C4-2B (cell line): ENCODE results near the gene TSPAN4.

Experiments
- H3K27ac ChIP-seq: fragments of 450-650 bp; 2 replicates; pipeline ENCODE4 v1.5.1; 2017
- ZFX ChIP-seq: fragments of 450-650 bp; IDR thresholded peaks from 2 replicates; pipeline ENCODE4 v1.6.1; 2017
- TF ChIP-seq, protein P1 (sequence below): fragments of 450-650 bp; conservative IDR thresholded peaks from 2 replicates; pipeline ENCODE4 v1.5.1; 2017; ENCODE audit warnings: mild to moderate bottlenecking

Gene TSPAN4

DNA sequence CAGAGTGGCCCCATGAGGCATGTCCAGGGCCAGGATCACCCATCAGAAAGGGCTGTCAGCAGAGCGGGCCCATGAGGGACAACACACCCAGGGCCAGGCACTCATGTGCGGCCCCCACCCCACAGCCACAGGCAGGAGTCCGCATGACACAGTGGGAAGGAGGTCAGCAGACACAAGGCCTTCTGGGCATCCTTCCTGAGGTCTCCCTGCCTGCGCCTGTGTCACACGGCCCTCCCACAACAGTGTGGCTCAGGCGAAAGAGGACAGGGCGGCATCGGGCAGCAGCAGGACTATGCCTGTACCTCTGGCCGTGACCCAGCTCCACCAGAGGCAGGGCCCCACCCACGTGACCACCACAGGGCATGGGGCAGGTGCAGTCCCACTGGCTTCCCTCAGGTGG is 40.9 kb downstream of the TSPAN4 start:
- no peak overlapping the region for H3K27ac ChIP-seq
- TF ChIP-seq, protein P1, sequence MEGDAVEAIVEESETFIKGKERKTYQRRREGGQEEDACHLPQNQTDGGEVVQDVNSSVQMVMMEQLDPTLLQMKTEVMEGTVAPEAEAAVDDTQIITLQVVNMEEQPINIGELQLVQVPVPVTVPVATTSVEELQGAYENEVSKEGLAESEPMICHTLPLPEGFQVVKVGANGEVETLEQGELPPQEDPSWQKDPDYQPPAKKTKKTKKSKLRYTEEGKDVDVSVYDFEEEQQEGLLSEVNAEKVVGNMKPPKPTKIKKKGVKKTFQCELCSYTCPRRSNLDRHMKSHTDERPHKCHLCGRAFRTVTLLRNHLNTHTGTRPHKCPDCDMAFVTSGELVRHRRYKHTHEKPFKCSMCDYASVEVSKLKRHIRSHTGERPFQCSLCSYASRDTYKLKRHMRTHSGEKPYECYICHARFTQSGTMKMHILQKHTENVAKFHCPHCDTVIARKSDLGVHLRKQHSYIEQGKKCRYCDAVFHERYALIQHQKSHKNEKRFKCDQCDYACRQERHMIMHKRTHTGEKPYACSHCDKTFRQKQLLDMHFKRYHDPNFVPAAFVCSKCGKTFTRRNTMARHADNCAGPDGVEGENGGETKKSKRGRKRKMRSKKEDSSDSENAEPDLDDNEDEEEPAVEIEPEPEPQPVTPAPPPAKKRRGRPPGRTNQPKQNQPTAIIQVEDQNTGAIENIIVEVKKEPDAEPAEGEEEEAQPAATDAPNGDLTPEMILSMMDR, result no peak
- TF ChIP-seq ZFX, result no peak

DNA sequence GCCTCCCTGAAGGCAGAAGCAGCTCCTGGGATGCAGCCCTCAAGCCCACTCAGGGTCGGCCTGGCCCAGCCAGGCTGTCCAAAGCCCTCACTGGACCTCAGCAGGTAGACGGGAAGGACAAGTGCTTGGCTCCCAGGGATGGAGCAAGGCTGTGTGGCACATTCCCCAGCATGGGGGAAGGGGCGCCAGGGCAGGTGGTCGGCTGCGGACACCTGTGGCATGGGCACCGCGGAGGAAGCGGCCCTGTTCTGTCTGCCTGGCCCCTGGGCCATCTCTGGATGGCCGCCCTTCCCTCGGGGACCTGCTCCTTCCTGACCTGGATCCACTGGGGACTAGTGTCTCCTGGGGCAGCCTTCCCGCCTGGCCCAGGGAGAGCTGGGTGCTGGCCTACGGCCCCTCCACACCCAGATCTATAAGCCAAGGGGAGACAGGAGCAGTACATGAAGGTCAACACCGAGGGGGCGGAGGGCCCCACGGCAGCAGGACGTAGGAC is 42.0 kb downstream of the TSPAN4 start:
- TF ChIP-seq ZFX, result no peak
- TF ChIP-seq, protein P1, result no peak
- no peak overlapping the region for H3K27ac ChIP-seq

DNA sequence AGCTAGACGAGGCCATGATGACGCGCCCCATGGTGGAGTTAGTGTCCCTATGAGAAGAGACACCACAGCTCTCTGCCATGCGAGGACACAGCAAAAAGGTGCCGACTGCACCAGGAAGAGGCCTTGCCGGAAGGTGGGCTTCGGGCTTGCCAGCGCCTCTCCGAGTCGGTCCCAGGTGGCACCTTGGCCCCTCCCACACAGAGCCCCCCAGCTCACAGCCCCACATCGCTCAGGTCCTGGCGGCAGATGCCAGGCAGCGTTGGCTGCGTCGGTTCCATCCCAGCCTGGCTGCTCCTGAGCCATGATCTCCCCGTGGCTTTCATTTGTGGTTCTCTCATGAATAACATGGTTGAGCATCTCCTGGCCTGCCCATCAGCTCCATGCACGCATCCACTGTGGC is 43.9 kb downstream of the TSPAN4 start:
- TF ChIP-seq, protein P1, result no peak
- TF ChIP-seq ZFX, result no peak

DNA sequence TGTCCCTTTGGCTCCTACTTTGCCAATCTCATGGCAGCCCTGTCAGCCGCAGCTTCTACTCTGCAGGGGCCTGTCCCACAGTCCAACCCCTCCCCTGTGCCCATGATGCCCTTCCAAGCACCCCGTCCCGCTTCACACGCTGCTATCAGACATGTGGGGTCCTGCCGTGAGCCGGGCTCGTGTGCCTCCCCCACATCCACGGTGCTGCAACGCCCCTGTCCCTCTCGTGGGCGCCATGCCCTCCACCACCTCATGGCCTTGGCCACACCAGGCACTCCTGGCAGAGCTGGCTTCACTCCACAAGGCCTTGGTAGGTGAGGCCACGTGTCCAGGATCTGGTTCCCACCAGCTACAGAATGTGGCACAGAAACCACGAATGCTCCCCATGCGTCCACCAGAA is 44.9 kb downstream of the TSPAN4 start:
- no peak overlapping the region for H3K27ac ChIP-seq
- TF ChIP-seq, protein P1, result no peak
- TF ChIP-seq ZFX, result no peak

More for the DNA sequence above, 43.9 kb downstream of the TSPAN4 start:
- no peak overlapping the region for H3K27ac ChIP-seq

DNA sequence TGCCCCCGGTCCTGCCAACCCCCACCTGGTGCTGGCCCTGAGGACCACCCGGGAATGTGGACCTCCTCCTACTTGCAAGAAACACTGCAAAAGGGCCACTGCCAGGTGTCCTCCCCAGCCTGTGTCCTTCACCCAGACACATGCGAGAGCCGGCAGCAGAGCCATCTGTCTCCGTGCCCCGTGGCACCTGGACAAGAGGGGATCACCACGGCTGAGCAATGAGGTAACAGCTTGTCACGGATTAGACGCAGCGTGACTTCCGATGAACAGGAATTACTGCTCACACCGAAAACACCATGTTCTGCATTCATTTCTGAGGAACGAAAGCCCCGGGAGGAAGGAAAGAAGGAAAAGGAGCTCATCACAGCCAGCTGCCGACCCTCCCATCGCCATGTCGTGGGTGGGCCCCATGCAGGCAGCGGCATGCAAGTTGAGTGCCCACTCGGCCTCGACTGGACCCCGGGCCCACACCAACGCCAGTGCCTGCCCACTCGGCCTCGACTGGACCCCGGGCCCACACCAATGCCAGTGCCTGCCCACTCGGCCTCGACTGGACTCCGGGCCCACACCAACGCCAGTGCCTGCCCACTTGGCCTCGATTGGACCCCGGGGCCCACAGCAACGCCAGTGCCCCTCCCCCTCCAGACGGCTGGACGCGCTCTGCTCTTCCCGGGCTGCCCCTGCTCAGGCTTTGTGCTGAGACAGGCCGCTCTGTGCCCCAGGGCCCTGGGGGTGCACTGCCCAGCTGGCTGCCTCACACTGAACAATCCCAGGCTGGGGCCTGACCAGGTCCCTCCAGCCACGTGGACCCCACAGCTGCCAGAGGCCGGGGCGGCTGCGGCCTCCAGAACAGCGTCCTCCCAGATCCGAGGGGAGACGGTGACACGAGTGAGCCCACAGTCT is 45.9 kb downstream of the TSPAN4 start:
- no peak overlapping the region for H3K27ac ChIP-seq

DNA sequence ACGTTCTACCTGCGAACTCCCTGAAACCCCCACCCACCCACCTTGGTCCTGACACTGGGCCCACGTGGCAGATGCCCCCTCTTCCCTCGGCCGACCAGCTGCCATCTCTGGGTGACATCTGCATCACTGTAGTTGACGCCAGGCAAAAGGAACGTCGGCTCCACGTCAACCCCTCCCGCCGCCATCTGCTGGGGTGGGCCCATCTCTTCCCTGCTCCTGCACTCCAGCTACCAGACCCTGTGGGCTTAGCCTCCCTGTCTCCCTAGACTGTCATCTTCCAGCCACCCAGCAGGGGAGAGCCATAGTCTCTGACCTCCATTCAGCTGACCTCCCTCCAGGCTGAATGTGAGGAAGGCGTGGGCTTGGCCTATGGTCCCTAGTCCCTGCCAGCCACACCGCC is 46.6 kb downstream of the TSPAN4 start:
- H3K27ac ChIP-seq, result no peak overlapping the region
- TF ChIP-seq, protein P1, result no peak
- TF ChIP-seq ZFX, result no peak

More for the DNA sequence above, 45.9 kb downstream of the TSPAN4 start:
- TF ChIP-seq ZFX, result no peak
- TF ChIP-seq, protein P1, result no peak

DNA sequence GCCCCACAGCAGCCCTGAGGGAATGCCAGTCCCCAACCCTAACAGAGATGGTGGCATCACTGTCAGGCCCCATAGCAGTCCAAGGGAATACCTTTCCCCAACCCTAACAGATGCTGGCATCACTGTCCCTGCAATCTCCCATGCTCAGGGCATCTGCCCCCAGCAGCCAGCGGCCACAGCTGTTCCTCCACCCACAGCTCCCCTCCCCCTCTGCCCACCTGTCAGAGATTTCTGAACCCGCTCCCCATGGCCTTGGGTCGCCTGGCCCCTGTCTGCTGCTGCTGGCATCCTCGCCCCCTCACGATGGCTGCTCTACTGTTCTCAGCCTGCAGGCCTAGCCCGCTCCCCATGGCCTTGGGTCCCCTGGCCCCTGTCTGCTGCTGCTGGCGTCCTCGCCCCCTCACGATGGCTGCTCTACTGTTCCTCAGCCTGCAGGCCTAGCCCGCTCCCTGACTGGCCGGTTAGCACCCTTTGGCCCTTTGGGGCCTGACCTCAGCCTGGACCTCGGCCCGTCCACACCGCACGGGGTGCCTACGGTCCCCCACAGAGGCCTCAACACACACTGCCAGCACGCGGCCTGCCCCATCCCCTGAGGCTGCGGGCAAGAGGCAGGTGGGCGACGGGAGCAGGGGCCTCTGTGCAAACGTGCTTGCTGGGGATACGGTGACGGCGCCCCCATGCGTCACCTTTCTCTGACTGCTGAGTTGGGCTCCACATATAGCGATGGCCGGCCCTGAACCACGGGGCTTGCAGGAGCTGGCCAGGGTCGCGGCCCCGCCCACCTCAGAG is 47.2 kb downstream of the TSPAN4 start:
- TF ChIP-seq, protein P1, result no peak
- TF ChIP-seq ZFX, result no peak
- H3K27ac ChIP-seq, result no peak overlapping the region
